PC-3 (cell line): ENCODE data around the gene CEBPE.

ENCODE experiments used
- CTCF ChIP-seq: fragments of 300-600 bp; sonication (generic); conservative IDR thresholded peaks from 2 replicates; pipeline ENCODE4 v1.5.1; 2017; ENCODE audit warnings: antibody characterized with exemption, low read depth, mild to moderate bottlenecking, low read length
- EZH2 ChIP-seq: fragments of 300-600 bp; sonication (generic); IDR thresholded peaks from one replicate; pipeline ENCODE4 v1.6.1; 2017; ENCODE audit warnings: antibody characterized with exemption, mild to moderate bottlenecking, low read length; ENCODE audit not compliant: unreplicated experiment
- EZH2phosphoT487 ChIP-seq: fragments of 300-600 bp; sonication (generic); IDR thresholded peaks from 2 replicates; pipeline ENCODE4 v1.6.1; 2018; ENCODE audit warnings: mild to moderate bottlenecking, antibody characterized with exemption, low read length, borderline replicate concordance

GRCh38 chr14:23140371-23140770 lies 21.3 kb upstream of the CEBPE start:
- TF ChIP-seq CTCF, result no peak
- TF ChIP-seq EZH2, result no peak
- TF ChIP-seq EZH2phosphoT487, result no peak
